ENCODE data around the gene RSPO3.

DNA sequence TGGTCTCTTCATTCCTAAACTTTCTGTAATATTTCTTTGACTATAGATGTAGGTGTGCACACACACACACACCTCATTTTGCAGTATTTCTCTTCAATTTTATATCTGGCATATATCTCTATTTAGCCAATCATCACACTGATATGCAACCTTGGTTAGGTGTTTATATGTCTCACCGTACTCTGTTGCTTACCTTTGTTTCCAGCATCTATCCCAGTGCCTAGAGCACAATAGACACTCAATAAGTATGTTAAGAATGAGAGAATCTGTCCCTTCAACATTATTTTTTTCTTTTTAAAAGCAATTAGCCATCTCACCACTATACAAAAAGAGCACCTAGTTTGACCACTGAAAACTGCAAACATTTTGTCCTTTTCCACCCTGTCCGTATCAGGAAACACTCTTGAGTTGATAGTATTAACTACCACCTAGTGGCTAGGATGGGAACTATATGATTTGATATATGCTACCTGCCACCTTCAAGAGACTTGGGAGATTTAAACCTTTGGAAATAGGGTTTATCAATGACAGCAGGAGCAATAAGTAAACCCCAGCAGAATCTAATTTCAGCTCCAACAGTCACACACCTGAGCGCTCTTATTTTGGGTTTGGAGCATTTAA, 48.7 kb upstream of the RSPO3 start:
- TF ChIP-seq, protein P1, sequence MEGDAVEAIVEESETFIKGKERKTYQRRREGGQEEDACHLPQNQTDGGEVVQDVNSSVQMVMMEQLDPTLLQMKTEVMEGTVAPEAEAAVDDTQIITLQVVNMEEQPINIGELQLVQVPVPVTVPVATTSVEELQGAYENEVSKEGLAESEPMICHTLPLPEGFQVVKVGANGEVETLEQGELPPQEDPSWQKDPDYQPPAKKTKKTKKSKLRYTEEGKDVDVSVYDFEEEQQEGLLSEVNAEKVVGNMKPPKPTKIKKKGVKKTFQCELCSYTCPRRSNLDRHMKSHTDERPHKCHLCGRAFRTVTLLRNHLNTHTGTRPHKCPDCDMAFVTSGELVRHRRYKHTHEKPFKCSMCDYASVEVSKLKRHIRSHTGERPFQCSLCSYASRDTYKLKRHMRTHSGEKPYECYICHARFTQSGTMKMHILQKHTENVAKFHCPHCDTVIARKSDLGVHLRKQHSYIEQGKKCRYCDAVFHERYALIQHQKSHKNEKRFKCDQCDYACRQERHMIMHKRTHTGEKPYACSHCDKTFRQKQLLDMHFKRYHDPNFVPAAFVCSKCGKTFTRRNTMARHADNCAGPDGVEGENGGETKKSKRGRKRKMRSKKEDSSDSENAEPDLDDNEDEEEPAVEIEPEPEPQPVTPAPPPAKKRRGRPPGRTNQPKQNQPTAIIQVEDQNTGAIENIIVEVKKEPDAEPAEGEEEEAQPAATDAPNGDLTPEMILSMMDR (IDR thresholded peaks at IDR 0.05; ENCODE audit: insufficient read depth, low read depth, low read length): peak; percentile 66
- no peak for TF ChIP-seq EZH2 (IDR thresholded peaks at IDR 0.05; ENCODE audit: insufficient read depth, low read length)
